Measurements from ENCODE around the gene ZNF292. TPM values are rescaled to one million over a fixed set of nuclear protein-coding genes. Genes with fewer than 3 reads are reported as not detected.
A peak's percentile ranks its signal among the peaks of the same experiment; 100 is the strongest.
"Not testable (repeated sequence)": the region's sequence is repeated elsewhere in the genome, so short reads cannot be mapped to it uniquely, and the experiment has no call there.

ZNF292 gene
- total RNA-seq, 1 experiment from 2014 or later = 9.3 TPM

DNA sequence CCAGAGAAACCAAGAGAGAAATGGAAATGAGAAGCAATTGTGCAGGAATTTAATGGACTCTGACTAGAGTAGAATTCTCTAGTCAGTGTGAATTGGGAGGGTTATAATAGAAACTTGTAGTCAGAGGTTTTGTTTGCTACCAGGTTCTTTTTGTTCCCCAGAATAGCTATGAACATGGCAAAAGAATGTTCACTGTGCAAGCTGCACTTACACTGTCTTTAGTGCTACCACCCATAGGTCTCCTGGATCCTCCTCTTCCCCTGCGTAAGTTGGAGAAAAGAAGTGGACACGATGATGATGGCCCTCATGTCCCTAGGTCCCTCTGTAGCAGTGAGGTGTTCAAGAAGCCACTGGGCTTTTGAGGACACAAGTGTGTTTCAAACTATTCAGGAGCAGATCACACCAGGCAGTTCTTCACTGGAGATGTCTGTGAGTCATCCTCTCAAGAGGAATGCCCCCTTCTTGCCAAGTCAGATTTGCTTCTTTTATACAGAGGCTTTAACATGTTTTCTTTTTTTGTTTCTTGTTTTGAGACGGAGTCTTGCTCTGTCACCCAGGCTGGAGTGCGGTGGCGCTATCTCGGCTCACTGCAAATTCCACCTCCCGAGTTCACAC is 119.4 kb downstream of the ZNF292 start:
- peak; percentile 22 for DNase-seq (ENCODE audit: low spot score)

DNA sequence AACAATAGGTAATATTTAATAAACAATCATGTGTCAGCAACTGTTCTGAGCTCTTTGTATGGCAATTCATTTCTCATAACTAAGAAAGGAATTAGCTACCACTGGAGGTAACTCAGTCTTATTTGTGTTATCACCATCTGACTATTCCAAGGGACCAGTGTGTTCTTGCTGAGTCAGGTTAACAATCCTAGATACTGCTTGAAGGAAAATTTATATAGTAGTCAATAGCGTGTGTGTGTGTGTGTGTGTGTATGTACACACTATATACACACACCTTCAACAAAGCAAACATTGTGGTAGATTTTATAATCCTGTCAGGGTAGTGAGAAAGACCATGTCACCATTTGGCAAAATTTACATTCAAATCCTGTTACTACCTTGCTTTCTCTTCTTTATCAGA is 121.3 kb downstream of the ZNF292 start:
- DNase-seq (ENCODE audit: low spot score) = no peak

DNA sequence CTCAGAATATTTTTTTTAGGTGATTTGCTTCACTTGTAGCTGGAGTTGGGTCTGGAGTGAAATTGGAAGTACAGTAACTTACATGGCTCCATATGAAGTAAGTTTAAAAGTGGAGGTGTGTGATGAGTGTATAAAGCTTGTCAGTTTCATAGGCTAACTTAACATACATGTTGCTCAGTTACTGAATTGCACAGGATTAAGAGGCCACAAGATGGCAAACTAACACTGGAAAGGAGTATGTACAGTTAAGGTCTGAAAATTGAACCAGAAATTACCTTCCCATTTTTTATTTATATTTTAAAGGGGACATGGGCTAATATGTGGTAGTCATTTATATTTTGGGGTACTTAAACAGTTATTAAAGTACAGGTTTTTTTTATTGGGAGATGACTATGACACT is 121.8 kb downstream of the ZNF292 start:
- DNase-seq (ENCODE audit: low spot score) = no peak

DNA sequence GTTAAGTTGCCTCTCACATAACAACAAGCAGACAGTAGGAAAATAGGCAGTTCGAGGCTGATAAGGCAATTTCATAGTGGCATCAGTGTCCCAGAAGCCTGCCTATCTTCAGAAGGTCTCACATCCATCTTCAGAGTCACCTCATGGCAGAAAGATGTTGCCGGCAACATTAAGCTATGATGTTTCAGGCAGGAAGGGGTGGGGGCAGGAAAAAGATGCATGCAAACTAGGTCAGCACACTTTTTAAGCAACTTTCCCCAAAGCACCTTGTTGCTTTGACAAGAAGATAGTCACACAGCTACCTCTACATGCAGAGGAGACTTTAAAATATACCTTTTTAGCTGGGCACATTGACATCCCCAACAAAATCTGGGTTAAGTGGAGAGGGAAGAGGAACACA is 123.8 kb downstream of the ZNF292 start:
- DNase-seq (ENCODE audit: low spot score) = no peak

DNA sequence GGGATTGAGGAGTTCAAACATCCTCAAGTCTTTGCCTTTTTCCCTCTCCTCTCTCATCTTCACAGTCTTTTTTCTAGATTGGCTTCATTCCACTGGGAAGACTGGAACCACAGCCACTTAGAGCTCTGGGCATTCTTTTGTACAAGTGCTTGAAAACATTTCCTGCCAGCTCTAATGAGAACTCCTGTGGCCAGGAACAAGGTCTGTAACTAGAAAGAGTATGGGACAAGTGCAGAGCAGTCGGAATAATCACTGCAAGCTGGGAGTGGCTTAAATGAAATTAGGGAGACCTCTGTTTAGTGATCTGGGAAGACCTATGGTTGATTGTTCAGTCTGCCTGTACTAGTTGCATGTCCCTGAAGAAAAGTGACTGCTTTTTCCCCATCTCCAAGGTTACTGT is 126.1 kb downstream of the ZNF292 start:
- DNase-seq (ENCODE audit: low spot score) = no peak

DNA sequence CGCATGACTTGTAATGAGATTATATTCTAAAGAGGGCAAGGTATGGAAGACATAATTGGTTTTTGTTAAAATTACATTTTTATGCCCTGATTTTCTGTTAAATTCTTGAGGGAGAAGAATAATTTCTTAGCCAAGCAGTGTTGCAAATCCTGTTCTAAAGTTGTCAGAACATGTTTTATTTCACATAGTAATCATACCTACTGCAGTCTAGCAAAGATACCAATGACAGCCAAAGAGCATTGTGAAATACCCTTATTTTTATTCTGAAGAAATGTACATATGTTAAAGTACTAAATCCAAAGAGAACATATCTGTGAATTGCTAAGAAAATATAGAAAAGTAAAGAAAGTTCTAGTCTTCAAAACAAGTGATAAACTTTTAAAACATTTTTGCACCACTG is 127.4 kb downstream of the ZNF292 start:
- no peak for DNase-seq (ENCODE audit: low spot score)

DNA sequence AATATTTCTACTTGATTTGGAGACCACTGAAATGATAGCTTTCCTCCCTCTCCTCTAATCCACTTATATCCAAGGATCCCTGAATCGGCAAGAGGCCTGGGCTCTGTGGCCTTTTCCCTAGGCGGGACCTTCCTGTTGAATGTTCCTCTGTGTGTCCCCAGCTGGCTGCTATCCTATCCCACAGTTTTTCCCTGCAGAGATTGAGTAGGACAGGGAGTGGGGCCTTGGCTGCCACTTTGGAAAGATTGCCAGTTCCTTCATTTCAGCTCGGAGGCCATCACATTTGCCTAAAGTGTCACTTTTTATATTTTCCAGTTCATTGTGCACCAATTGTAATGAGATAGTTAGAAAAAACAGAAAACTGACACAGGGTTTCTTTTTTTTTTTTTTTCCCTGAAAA is 128.1 kb downstream of the ZNF292 start:
- no peak for DNase-seq (ENCODE audit: low spot score)

DNA sequence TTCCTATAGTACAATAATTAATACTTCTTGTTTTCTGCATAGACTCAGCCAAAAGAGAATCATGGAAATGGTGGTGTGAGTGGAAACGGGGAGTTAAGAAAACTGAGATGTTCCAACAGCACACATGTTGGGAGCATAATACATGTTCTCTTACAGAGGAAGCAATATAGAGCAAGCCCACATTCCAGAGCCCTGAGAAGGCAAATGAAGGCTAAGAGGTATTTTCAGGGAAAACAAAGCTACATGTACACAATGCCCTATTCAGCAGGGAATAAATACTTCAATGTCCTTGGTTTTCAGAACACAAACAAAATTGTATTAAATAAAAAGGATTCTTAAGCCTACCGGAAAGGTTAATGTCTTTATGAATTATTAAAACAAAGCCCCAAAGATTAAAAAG is 131.9 kb downstream of the ZNF292 start:
- no peak for DNase-seq (ENCODE audit: low spot score)

DNA sequence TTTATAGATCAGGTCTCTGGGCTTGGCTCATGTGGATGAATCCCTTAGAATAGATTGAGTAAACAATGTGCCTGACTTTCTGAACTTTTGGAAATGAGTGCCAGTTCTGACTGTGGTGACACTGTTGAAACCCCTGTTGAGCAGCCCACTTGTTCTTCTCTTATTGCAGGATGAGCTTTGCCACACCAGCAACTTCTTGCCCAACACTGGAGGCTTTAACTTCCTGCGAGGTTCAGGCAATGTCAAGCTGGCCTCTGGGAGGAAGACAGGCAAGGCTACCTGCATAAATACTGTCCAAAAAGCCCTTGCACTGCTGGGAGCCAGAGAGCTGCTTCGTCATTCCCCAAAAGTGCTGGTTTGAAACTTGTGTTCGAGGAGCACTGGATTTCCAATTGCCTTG is 134.2 kb downstream of the ZNF292 start:
- DNase-seq (ENCODE audit: low spot score) = no peak

DNA sequence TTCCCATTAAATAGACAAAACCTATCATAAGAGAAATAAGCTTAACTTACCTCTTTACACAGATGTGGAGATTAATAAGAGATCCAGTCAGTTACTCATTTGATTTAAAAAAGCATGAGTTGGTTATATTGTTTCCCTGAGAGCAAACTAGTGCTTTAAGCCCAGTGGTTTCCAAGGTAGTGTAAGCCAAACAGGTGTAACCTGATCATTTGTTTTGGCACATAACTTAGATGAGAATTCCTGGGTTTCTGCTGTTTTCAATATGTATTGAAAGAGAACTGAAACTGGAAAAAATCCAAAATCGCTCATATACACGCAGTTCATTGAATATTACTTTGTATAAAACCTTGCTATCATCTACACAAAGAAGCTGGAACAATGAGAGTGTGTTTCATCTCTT is 136.5 kb downstream of the ZNF292 start:
- DNase-seq (ENCODE audit: low spot score) = no peak

DNA sequence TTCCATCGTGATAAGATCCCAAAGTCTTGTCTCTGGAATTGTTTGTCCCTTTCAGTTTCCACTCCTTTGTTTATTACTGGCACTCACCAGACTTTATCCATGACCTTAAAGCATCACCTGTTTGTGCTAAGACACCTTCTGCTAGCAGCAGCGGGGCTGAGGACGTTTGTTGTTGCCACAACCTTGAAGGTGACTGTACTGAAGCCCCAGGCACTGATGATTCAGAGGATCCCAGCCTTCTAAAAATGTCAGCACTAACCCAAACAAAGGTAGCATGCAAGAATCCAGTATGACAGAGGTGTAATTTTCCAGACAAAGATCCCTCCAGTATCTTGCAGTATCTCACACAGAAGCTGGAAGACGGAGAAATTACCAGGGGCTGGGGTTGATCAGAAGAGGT is 138.2 kb downstream of the ZNF292 start:
- DNase-seq (ENCODE audit: low spot score) = no peak

DNA sequence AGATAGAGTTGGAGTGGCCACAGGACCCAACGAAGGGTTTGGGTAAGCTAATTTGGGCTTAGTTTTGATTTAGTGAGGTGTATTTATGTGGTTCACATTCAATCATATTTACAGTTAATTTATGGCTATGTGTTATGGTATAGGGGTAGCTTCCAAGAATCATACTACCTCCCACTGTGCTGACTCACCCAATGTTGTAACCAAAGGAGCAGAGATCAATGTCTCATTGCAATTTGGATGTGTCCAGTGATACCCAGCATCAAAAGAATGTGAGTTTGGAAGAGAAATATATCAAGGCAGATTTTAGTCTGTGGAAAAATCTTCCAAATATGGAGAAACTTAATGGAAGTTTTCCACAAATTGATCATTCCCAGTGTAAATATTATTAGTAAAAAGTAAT is 141.8 kb downstream of the ZNF292 start:
- DNase-seq (ENCODE audit: low spot score) = no peak

DNA sequence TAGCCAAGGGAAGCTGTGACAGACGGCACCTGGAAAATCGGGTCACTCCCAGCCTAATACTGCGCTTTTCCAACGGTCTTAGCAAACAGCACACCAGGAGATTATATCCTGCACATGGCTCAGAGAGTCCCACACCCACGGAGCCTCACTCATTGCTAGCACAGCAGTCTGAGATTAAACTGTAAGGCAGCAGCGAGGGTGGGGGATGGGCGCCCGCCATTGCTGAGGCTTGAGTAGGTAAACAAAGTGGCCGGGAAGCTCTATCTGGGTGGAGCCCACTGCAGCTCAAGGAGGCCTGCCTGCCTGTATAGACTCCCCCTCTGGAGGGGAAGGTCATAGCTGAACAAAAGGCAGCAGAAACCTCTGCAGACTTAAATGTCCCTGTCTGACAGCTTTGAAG is 145.9 kb downstream of the ZNF292 start:
- DNase-seq (ENCODE audit: low spot score) = not testable (repeated sequence)

DNA sequence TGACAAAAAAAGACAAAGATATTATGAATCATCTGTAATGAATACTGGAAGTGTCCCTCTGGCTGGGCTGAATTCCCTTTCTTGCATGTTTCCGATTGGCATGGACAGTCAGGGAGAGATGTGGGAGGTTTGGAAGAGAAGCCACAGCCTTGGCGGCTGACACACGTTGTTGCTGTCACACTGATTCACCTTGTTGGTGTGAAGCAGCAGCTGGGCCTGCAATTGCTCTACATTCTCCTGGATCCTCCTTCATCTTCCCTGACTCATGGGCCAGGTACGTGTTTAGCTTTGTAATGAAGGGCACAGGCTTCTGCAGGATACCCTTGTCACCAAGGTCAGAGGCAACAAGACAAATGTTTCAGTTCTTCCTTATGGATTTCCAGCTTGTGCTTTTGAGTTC is 153.6 kb downstream of the ZNF292 start:
- DNase-seq (ENCODE audit: low spot score) = no peak

DNA sequence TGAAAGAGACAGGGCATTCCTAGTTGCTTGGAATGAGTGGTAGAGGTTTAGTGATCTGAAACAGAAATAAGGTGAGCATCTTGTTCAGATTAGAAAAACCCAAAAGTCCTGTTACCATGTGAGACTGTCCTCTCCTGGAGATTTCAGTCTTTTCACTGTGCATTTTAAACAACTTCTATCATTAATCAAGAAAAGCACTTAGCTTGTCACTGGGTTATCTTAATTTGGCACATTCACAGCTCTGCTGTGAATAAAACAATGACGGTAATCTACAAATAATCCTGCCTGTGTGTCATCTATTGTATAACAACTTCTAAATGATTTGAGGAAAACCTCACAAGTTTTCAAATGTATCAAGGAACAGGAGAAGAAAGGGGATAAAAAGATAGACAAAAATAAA is 157.5 kb downstream of the ZNF292 start:
- DNase-seq (ENCODE audit: low spot score) = no peak

Other genes starting within 250 kb of the ZNF292 start
- gene HTR1E, start 218.0 kb upstream of the ZNF292 start, total RNA-seq (2014; rRNA removed; shearing (Covaris generic)) = not detected in 2 replicates
- not detected in 2 replicates for gene CGA, start 60.5 kb upstream of the ZNF292 start, total RNA-seq (2014; rRNA removed; shearing (Covaris generic))
- 6.4 and 8.7 TPM in 2 replicates for gene SMIM8, start 167.0 kb downstream of the ZNF292 start, total RNA-seq (2014; rRNA removed; shearing (Covaris generic))
- not detected in 2 replicates for gene GJB7, start 173.7 kb downstream of the ZNF292 start, total RNA-seq (2014; rRNA removed; shearing (Covaris generic))
- 0.31 and 0.72 TPM in 2 replicates for gene C6orf163, start 189.2 kb downstream of the ZNF292 start, total RNA-seq (2014; rRNA removed; shearing (Covaris generic))